Ishikawa (cell line): ENCODE results near the gene ADTRP.

Source experiments
- CREB1 ChIP-seq: IDR thresholded peaks from 2 replicates; pipeline ENCODE4 v1.6.1; 2012; ENCODE audit warnings: low read depth
- RAD21 ChIP-seq: IDR thresholded peaks from 2 replicates; pipeline ENCODE4 v1.6.1; 2012; ENCODE audit warnings: low read depth
- TF ChIP-seq, protein P1 (sequence below): IDR thresholded peaks from 2 replicates; pipeline ENCODE4 v1.6.1; 2012

- TF ChIP-seq RAD21 (no peak), CREB1 (no peak)
- TF ChIP-seq, protein P1, sequence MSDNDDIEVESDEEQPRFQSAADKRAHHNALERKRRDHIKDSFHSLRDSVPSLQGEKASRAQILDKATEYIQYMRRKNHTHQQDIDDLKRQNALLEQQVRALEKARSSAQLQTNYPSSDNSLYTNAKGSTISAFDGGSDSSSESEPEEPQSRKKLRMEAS, result no peak
Measured at GRCh38 chr6:11814819-11815218, 36.2 kb upstream of the ADTRP start.
